ENCODE results near the gene TSN. TPM values are rescaled to one million over a fixed set of nuclear protein-coding genes. Genes with fewer than 3 reads are reported as not detected.
A peak's percentile ranks its signal among the peaks of the same experiment; 100 is the strongest.

The TSN gene
- total RNA-seq, 1 donor from 2014 or later: 61.4 TPM

DNA sequence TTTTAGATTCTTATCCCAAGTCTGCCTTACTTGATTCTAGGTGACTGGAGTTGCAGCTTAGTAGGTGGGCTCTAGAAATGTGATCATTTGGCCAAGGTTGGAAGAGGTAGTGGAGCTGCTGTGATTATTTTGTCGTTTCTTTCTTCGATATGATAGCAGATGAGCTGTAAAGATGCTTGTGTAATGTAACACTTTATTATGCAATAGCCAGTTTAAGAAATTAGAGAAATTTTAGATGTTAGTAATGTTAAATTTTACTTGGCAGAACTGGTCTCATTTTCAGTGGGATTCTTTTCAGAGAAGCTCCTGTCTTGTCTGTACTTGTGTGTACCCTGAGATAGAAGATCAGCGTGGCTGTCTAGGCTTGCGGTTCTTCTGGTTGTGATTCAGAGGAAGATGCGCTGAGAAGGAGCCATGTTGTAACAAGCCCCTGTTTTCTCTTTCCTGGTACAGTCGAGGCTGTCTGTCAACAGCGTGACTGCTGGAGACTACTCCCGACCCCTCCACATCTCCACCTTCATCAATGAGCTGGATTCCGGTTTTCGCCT, 9.3 kb downstream of the TSN start:
- no peak overlapping the region for H3K27ac Mint-ChIP-seq (ENCODE audit: unreplicated experiment)
- H3K36me3 Mint-ChIP-seq (ENCODE audit: unreplicated experiment): peaks cover 65% of the 10 kb centered on the region
- TF ChIP-seq, protein P1, sequence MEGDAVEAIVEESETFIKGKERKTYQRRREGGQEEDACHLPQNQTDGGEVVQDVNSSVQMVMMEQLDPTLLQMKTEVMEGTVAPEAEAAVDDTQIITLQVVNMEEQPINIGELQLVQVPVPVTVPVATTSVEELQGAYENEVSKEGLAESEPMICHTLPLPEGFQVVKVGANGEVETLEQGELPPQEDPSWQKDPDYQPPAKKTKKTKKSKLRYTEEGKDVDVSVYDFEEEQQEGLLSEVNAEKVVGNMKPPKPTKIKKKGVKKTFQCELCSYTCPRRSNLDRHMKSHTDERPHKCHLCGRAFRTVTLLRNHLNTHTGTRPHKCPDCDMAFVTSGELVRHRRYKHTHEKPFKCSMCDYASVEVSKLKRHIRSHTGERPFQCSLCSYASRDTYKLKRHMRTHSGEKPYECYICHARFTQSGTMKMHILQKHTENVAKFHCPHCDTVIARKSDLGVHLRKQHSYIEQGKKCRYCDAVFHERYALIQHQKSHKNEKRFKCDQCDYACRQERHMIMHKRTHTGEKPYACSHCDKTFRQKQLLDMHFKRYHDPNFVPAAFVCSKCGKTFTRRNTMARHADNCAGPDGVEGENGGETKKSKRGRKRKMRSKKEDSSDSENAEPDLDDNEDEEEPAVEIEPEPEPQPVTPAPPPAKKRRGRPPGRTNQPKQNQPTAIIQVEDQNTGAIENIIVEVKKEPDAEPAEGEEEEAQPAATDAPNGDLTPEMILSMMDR (IDR thresholded peaks at IDR 0.05): no peak
- no peaks in the 10 kb centered on the region for H3K4me1 Mint-ChIP-seq (ENCODE audit: unreplicated experiment)
- H3K27me3 Mint-ChIP-seq (ENCODE audit: unreplicated experiment): no peaks in the 10 kb centered on the region
- H3K4me3 Mint-ChIP-seq (ENCODE audit: unreplicated experiment): no peak overlapping the region
- DNase-seq (ENCODE audit: extremely low spot score, unreplicated experiment): no peak
- H3K9me3 Mint-ChIP-seq (ENCODE audit: unreplicated experiment): no peaks in the 10 kb centered on the region

DNA sequence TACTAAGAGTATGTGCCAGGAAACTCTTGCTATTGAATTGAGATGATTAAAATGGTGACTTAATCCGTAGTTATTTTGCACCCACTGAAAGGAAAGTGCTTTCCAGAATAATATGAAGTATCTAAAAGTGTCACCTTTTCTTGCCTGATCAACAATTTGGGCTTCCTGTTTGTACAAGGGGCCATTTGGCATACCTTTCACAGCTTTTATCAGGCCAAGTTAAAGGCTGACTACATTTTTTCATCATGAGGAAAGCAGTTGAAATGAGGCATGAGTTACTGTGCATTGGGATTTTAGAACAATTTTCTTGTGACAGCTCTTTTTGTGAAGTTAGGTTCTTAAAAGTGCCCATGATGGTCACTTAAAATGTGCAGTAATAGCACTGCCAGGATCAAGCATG, 11.2 kb downstream of the TSN start:
- DNase-seq (ENCODE audit: extremely low spot score, unreplicated experiment): no peak
- Mint-ChIP-seq H3K9me3 (ENCODE audit: unreplicated experiment) (no peaks in the 10 kb centered on the region), H3K27me3 (ENCODE audit: unreplicated experiment) (no peaks in the 10 kb centered on the region), H3K4me1 (ENCODE audit: unreplicated experiment) (no peaks in the 10 kb centered on the region), H3K27ac (ENCODE audit: unreplicated experiment) (no peak overlapping the region), H3K36me3 (ENCODE audit: unreplicated experiment) (peaks cover 52% of the 10 kb centered on the region), H3K4me3 (ENCODE audit: unreplicated experiment) (no peak overlapping the region)
- TF ChIP-seq, protein P1 (IDR thresholded peaks at IDR 0.05): no peak

DNA sequence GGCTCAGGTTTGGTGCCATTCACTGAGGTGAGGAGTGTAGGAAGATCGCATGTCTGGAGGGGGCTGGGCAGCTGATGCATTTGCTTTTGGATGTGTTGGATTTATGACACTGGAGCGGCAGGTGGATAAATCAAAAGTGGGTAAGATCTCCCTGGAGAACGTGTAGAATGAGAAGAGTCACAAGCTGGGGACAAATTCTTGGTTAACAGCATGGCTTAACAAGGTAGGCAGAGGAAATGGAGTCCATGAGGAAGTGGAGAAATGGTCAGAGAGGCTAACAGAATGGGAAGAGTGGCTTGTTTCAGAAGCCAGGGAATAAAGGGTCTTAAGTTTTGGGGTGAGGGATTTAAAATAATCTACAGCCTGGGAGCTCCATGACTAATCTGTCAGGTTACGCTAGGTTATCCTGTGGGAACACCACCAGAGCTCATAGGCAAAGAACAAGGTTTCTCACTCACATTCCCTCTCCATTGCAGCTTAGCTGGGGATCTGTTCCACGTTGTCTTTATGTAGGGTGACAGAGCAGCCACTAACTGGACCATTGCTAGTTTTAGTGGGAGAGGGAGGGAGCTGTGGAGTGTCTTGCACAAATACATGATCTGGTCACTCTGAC, 12.8 kb downstream of the TSN start:
- TF ChIP-seq, protein P1 (IDR thresholded peaks at IDR 0.05): no peak
- H3K9me3 Mint-ChIP-seq (ENCODE audit: unreplicated experiment): no peaks in the 10 kb centered on the region
- DNase-seq (ENCODE audit: extremely low spot score, unreplicated experiment): no peak
- no peak overlapping the region for H3K27ac Mint-ChIP-seq (ENCODE audit: unreplicated experiment)
- H3K27me3 Mint-ChIP-seq (ENCODE audit: unreplicated experiment): no peaks in the 10 kb centered on the region
- peaks cover 46% of the 10 kb centered on the region for H3K36me3 Mint-ChIP-seq (ENCODE audit: unreplicated experiment)
- H3K4me1 Mint-ChIP-seq (ENCODE audit: unreplicated experiment): peaks cover 2% of the 10 kb centered on the region
- no peak overlapping the region for H3K4me3 Mint-ChIP-seq (ENCODE audit: unreplicated experiment)

DNA sequence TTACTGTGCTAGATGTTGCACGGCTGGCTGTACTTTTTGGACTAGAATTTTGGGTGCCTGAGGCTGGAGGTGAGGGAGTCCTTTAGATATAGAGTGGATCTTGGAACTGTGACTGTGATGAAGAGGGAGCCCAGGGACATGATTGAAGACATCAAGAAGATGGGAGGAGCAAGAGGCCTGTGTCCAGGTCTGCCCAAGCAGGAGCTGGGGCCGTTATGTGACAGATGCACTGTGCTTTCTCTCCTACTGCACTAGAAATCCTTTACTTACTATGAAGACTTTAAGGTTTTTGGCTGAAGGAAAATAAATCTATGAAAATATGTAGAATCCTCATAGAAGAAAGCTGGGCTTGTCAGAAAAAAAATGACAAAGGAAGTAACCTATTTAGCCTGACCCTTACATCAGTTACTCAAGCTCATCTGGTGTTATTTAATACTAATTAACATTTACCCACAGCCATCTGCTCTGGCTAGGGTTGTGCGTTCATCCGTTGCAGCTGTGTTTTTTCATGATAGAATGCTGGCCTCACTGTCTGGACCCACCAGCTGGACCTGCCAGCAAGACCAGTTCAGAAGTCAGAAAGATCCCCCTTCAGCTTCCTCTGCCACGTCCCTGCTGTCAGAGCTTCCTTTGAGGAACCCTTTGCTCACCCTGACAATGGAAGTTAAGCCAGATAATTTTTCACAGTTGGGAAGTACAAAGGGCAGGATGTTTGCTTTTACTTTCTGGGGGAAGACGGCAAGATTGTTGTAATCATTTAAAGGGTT, 16.7 kb downstream of the TSN start:
- Mint-ChIP-seq H3K4me1 (ENCODE audit: unreplicated experiment) (peaks cover 6% of the 10 kb centered on the region), H3K36me3 (ENCODE audit: unreplicated experiment) (peaks cover 18% of the 10 kb centered on the region), H3K4me3 (ENCODE audit: unreplicated experiment) (no peak overlapping the region), H3K27me3 (ENCODE audit: unreplicated experiment) (no peaks in the 10 kb centered on the region), H3K9me3 (ENCODE audit: unreplicated experiment) (no peaks in the 10 kb centered on the region), H3K27ac (ENCODE audit: unreplicated experiment) (peak overlapping the region; percentile 5)
- TF ChIP-seq, protein P1 (IDR thresholded peaks at IDR 0.05): no peak
- no peak for DNase-seq (ENCODE audit: extremely low spot score, unreplicated experiment)

DNA sequence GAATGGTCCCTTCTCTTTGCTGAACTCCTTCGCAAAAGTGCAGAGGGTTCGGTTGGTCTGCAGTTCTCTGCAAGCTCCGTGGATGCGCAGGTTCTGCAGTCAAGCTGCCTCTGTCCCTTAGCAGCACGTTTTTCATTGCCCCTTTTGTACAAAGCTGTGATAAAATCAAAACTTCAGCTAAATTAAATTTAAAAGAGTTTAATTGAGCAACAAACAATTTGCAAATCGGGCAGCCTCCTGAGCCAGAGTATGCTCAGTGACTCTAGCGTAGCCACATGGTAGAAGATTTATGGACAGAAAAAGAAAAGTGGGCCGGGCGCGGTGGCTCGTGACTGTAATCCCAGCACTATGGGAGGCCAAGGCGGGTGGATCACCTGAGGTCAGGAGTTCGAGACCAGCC, 18.8 kb downstream of the TSN start:
- Mint-ChIP-seq H3K27me3 (ENCODE audit: unreplicated experiment) (peaks cover 5% of the 10 kb centered on the region), H3K4me1 (ENCODE audit: unreplicated experiment) (peaks cover 13% of the 10 kb centered on the region), H3K36me3 (ENCODE audit: unreplicated experiment) (peaks cover 4% of the 10 kb centered on the region), H3K27ac (ENCODE audit: unreplicated experiment) (no peak overlapping the region), H3K9me3 (ENCODE audit: unreplicated experiment) (no peaks in the 10 kb centered on the region), H3K4me3 (ENCODE audit: unreplicated experiment) (no peak overlapping the region)
- TF ChIP-seq, protein P1 (IDR thresholded peaks at IDR 0.05): no peak
- DNase-seq (ENCODE audit: extremely low spot score, unreplicated experiment): no peak
